GM21390 (cell line): ENCODE measurements around the gene FAM240A.
"Not testable (repeated sequence)": the region's sequence is repeated elsewhere in the genome, so short reads cannot be mapped to it uniquely, and the experiment has no call there.

Experiments
- ATAC-seq: cut with Tn5 transposase; IDR thresholded peaks from one replicate; pipeline ENCODE4 v1.9.1; 2021; ENCODE audit not compliant: unreplicated experiment

FAM240A gene

GRCh38 chr3:46612324-46612723, at the start of gene FAM240A:
TSS of gene FAM240A (plus strand) at chr3:46612525. CDS start at chr3:46612684, 159 bp downstream.
- ATAC-seq = no peak

DNA sequence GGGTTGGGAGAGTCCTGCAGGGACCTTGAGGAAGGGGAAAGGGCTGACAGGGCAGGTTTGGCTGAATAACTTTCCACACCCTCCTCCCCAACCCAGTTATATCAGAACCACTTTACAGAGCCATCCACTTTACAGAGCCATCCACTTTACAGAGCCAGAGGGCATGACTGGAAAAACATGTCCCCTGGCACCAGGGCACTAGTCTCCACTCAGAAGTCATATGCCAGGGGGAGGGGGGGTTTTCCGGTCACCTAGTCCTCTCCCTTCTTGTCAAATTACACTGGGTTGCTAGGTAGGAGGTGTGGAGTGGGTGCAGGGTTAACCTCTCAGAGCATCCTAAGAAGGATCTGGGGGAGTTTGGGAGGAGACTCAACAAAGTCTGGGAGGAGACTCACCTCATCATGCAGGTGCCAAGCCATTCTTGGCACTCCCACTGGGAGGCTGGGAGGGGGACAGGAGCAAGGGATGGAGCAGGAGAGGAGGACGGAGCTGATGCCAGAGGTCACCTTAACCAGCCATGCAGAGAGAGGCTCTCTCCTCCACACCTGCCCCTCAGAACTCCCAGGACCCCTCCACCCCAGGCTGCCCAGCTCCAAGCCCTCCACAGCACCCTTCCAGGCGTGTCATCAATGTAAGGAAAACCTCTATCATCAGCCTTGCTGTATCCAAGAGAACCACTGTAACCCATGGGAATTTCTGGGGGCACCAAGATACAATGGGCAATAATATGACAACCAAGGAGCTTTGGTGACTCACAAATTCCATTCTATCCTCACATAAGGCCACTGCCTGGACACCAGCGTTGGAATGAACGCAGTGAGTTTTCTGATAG, 47.9 kb upstream of the FAM240A start:
- ATAC-seq = no peak

GRCh38 chr3:46565077-46565476, 47.2 kb upstream of the FAM240A start:
- no peak for ATAC-seq

DNA sequence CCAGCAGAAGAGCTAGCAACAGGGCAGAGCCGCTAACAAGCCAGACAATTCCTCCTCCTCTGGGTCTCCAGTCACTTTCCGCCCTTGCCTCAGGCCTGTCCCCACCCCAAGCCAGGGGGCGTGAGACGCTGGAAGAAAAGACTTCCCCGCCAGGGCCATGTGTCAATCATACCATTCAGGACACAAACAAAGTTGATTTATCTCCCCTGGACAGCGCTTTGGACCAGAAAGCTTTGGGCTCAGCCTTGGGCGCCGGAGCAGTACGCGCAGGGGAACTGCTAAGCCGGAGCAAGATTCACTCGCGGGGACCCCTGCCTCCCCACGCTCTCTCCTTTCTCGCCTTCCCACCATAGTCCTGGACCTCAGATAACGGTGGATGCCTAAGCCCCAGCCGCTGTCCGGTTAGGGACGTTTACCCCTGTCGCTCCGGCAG, 46.7 kb upstream of the FAM240A start:
- no peak for ATAC-seq

- ATAC-seq = no peak
Measured at GRCh38 chr3:46566040-46566641, 46.2 kb upstream of the FAM240A start, which contains the start of gene LRRC2. TSS of gene LRRC2 (minus strand) at chr3:46566302. CDS start at chr3:46551591, 14,711 bp downstream.

- no peak for ATAC-seq
Measured at GRCh38 chr3:46571684-46572083, 40.6 kb upstream of the FAM240A start.

GRCh38 chr3:46573701-46574100, 38.6 kb upstream of the FAM240A start:
- ATAC-seq = no peak

DNA sequence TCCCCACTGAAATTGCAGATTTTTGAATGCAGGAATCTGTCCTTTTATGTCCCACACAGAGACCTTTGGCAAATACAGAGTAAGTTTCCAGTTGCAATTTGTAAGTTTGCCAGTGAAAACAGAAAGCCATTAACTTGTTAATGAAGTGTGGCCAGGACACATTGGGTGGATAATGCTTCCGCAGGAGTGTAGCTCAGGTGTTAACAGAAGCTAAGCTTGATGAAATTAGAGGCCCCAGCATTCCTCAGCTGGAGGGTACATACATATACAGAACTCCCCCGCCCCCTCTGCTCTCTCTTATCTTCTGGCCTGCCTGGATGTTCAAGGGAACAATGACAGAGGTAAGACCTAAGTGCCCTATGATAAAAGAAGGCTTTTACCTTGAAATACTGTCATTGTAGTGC, 38.1 kb upstream of the FAM240A start:
- ATAC-seq = no peak

- no peak for ATAC-seq
Measured at GRCh38 chr3:46574881-46575576, 37.3 kb upstream of the FAM240A start.

- no peak for ATAC-seq
Measured at GRCh38 chr3:46575577-46576222, 36.6 kb upstream of the FAM240A start.

GRCh38 chr3:46576386-46576785, 35.9 kb upstream of the FAM240A start:
- no peak for ATAC-seq

DNA sequence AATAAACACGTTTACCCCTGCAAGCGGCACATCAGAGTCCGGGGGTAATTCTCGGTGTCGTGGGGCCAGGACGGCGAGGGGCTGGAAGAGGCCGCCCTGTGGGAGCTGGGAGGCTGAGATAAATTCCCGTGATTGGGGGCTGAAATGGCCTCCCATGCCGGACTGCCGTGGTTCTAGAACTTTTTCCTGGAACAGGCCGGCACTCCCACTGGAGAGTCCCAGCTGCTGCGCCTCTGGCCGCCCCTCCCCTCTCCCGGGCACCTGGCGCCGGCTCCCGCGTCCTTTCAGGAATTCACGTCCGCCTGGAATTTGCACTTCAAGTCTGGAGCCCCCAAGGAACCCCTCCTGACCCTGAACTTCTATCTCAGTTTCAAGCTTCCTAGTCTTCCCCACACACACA, 35.4 kb upstream of the FAM240A start:
- no peak for ATAC-seq

DNA sequence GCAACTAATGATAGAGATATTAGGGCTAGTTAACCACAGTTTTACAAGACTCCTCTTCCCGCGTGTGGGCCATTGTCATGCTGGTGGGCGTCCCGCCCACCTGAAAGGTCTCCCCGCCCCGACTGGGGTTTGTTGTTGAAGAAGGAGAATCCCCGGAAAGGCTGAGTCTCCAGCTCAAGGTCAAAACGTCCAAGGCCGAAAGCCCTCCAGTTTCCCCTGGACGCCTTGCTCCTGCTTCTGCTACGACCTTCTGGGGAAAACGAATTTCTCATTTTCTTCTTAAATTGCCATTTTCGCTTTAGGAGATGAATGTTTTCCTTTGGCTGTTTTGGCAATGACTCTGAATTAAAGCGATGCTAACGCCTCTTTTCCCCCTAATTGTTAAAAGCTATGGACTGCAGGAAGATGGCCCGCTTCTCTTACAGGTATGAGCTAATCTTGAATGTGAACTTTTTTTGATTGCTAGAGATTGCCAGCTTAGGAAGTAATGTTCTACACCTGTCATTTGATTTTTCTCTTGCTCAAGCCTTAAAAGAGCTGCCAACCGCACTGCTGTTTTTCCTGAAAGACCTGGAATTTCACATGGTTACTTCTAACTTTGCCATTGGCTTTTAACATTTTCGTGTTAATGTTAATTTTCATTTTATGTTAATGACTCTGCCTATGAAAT, 34.6 kb upstream of the FAM240A start:
- ATAC-seq = not testable (repeated sequence)

GRCh38 chr3:46578973-46579755, 33.2 kb upstream of the FAM240A start:
- ATAC-seq = no peak

DNA sequence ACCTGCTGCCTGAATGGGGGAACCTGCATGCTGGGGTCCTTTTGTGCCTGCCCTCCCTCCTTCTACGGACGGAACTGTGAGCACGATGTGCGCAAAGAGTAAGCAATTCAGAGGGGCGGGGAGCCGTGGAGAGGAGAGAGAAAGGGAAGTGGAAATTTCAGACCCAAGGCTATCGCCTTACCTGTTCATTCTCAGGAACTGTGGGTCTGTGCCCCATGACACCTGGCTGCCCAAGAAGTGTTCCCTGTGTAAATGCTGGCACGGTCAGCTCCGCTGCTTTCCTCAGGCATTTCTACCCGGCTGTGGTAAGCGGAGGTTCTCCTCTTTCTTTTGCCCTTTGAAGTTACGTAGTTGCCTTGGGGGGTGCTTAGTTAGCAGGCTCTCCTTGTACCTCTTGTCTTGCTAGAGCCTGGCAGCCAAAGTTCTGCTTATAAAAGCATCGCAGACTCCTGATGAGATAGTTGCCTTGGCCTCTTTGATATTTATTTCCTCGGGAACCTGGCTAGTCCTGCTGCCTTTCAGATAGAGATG, 32.5 kb upstream of the FAM240A start:
- no peak for ATAC-seq

- ATAC-seq = no peak
Measured at GRCh38 chr3:46580675-46581074, 31.6 kb upstream of the FAM240A start.

DNA sequence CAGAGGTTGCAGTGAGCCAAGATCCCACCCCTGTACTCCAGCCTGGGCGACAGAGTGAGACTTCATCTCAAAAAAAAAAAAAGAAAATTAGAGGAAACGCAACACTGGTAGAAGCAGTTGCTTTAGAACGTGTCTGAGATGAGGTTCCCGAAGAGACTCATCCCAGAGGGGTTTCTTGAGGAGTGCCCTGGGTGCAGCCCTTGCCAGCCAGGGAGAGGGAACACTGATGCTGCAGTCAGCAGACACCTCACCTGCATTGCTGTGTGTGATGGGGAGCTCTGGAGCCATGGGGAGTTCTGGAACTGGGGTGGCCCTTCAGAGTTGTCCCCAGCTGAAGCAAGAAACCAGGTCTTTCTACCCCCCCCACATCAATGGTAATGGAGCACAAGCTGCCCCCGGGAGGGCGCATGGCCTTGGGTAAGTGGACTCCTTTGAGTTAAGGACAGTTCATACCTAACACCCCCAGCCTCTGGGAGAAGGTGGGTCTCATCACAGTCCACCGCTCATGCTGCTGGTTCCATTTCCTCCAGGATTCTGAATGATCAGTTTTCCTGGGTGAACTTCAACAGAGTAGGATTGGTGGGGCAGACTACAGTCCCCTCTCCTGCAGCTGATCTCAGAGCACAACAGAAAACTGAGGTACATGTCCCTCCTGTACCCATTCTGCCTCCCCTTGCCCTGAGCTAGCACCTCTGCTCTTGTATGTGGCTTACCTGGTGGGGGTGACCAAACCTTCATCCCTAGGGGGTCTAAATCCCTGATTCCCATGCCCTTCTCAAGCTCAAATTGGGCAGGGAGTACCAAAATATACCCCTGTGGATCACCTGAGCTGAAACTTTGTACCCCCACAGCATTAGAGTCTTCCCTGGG, 27.5 kb upstream of the FAM240A start:
- ATAC-seq = no peak

DNA sequence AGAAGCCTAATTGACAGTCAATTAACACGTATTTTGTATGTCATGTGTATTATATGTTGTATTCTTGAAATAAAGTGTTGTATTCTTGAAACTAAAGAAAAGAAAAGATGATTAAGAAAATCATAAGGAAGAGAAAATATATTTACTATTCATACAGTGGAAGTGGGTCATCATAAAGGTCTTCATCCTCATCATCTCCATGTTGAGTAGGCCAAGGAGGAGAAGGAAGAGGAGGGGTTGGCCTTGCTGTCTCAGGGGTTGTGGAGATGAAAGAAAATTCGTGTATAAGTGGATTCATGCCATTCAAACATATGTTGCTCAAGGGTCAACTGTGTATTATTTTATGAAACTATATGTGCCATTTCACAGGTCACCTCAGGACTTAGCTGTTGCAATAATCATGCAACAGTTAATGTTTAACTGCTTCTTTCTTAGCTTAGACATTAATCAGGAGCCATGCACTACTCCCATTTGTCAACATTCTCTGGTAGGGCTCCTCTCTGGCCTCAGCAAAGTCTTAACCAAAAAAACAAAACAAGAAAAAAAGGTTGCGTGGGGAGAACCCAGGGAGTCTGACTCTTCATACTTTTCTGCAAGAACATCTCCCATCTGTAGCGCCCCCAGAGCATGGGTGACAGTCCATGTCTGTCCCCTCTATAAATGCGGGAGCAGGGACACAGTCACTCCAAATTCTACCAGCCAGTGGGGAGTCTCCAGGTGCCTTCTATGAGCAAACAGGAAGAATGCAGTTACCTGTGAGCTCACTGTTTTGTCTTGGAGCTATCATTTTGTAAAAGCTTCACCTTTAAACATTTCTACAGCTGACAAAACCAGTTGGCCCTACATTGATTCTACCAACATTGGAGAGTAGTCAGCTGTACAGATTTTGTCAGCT, 26.3 kb upstream of the FAM240A start:
- no peak for ATAC-seq
